Upper lobe of right lung (tissue), 1 donor: ENCODE results near the gene SLC2A13. TPM values are rescaled to one million over a fixed set of nuclear protein-coding genes. Genes with fewer than 3 reads are reported as not detected.

ENCODE experiments used
- ATAC-seq: fragments of 200-7000 bp; cut with Tn5 transposase; one replicate; pipeline ENCODE4 v1.9.1; 2020; ENCODE audit warnings: mild to moderate bottlenecking, moderate library complexity
- DNase-seq: peaks from one replicate; pipeline ENCODE4 v3.0.0-alpha.2; 2020
- H3K27ac ChIP-seq: fragments of 200-600 bp; one replicate; pipeline ENCODE4 v1.8.0; 2022
- H3K27me3 ChIP-seq: fragments of 200-600 bp; one replicate; pipeline ENCODE4 v1.8.0; 2022; ENCODE audit warnings: mild to moderate bottlenecking
- H3K36me3 ChIP-seq: fragments of 200-600 bp; one replicate; pipeline ENCODE4 v1.8.0; 2022
- H3K4me1 ChIP-seq: fragments of 200-600 bp; one replicate; pipeline ENCODE4 v1.8.0; 2022
- H3K4me3 ChIP-seq: fragments of 200-600 bp; one replicate; pipeline ENCODE4 v1.8.0; 2022; ENCODE audit warnings: mild to moderate bottlenecking
- H3K9me3 ChIP-seq: fragments of 200-600 bp; one replicate; pipeline ENCODE4 v1.8.0; 2022
- CTCF ChIP-seq: fragments of 200-600 bp; IDR thresholded peaks from one replicate; pipeline ENCODE4 v1.8.0; 2022; ENCODE audit warnings: antibody characterized with exemption
- intact Hi-C: fragments of 100-400 bp; cut with DNase I; formaldehyde crosslinking; loops from one replicate; pipeline ENCODE4 v1.11.0; 2022
- total RNA-seq: library from RNA; stranded (reverse); fragmentation: NEBNext Ultra II Directional; extraction: Animal tissue kit (Norgen Biotek cat#: 25700); gene quantifications from one replicate; pipeline ENCODE4 v1.2.1, GENCODE V29; 2021
- donor health status: DM: no; HTN: yes; CAD: no; lungs with severe emphysema.

Gene SLC2A13
- total RNA-seq, 1 donor from 2014 or later: 11.3 TPM

- peaks cover under 1% of the 10 kb centered on the region for H3K4me1 ChIP-seq
- no peaks in the 10 kb centered on the region for H3K9me3 ChIP-seq
- no peak overlapping the region for H3K27ac ChIP-seq
- no peak overlapping the region for H3K4me3 ChIP-seq
- no peaks in the 10 kb centered on the region for H3K27me3 ChIP-seq
- intact Hi-C loops: loop anchor here (10.0 kb wide), 1 partner anchor 87 kb away; the partner anchor contains the start of gene SLC2A13
- DNase-seq: no peak
- no peaks in the 10 kb centered on the region for H3K36me3 ChIP-seq
- no peak for TF ChIP-seq CTCF
- no peak for ATAC-seq
Measured at GRCh38 chr12:40017488-40017887, 88.4 kb downstream of the SLC2A13 start.

GRCh38 chr12:40016980-40017379 is 88.9 kb downstream of the SLC2A13 start:
- no peak for TF ChIP-seq CTCF
- H3K4me1 ChIP-seq: peaks cover 6% of the 10 kb centered on the region
- H3K9me3 ChIP-seq: no peaks in the 10 kb centered on the region
- intact Hi-C loops: loop anchor here (10.0 kb wide), 1 partner anchor 88 kb away; the partner anchor contains the start of gene SLC2A13
- ATAC-seq (no peak), DNase-seq (no peak)
- no peaks in the 10 kb centered on the region for H3K36me3 ChIP-seq
- no peaks in the 10 kb centered on the region for H3K27me3 ChIP-seq
- no peak overlapping the region for H3K4me3 ChIP-seq
- no peak overlapping the region for H3K27ac ChIP-seq

- peaks cover 12% of the 10 kb centered on the region for H3K4me1 ChIP-seq
- H3K36me3 ChIP-seq: no peaks in the 10 kb centered on the region
- DNase-seq (no peak), ATAC-seq (no peak)
- intact Hi-C loops: loop anchor here (10.0 kb wide), 1 partner anchor 89 kb away; the partner anchor contains the start of gene SLC2A13
- no peak overlapping the region for H3K4me3 ChIP-seq
- H3K27me3 ChIP-seq: no peaks in the 10 kb centered on the region
- no peaks in the 10 kb centered on the region for H3K9me3 ChIP-seq
- TF ChIP-seq CTCF: no peak
- no peak overlapping the region for H3K27ac ChIP-seq
Measured at GRCh38 chr12:40015881-40016280, 90.0 kb downstream of the SLC2A13 start.

GRCh38 chr12:40015345-40015744 is 90.5 kb downstream of the SLC2A13 start:
- DNase-seq: no peak
- ATAC-seq: no peak
- no peaks in the 10 kb centered on the region for H3K36me3 ChIP-seq
- H3K27ac ChIP-seq: no peak overlapping the region
- intact Hi-C loops: loop anchor here (10.0 kb wide), 1 partner anchor 89 kb away; the partner anchor contains the start of gene SLC2A13
- no peak for TF ChIP-seq CTCF
- H3K4me1 ChIP-seq: peaks cover 12% of the 10 kb centered on the region
- H3K27me3 ChIP-seq: no peaks in the 10 kb centered on the region
- no peaks in the 10 kb centered on the region for H3K9me3 ChIP-seq
- H3K4me3 ChIP-seq: no peak overlapping the region

GRCh38 chr12:40013847-40014246 is 92.0 kb downstream of the SLC2A13 start:
- Histone ChIP-seq H3K4me1 (peaks cover 12% of the 10 kb centered on the region), H3K27ac (no peak overlapping the region), H3K4me3 (no peak overlapping the region), H3K36me3 (no peaks in the 10 kb centered on the region), H3K9me3 (no peaks in the 10 kb centered on the region), H3K27me3 (no peaks in the 10 kb centered on the region)
- DNase-seq (no peak), ATAC-seq (no peak)
- no peak for TF ChIP-seq CTCF
- intact Hi-C loops: loop anchor here (10.0 kb wide), 1 partner anchor 91 kb away; the partner anchor contains the start of gene SLC2A13

GRCh38 chr12:40013292-40013691 is 92.6 kb downstream of the SLC2A13 start:
- ATAC-seq (no peak), DNase-seq (no peak)
- H3K27me3 ChIP-seq: no peaks in the 10 kb centered on the region
- no peak overlapping the region for H3K4me3 ChIP-seq
- no peak overlapping the region for H3K27ac ChIP-seq
- H3K4me1 ChIP-seq: peaks cover 12% of the 10 kb centered on the region
- H3K9me3 ChIP-seq: no peaks in the 10 kb centered on the region
- no peak for TF ChIP-seq CTCF
- intact Hi-C loops: loop anchor here (10.0 kb wide), 1 partner anchor 92 kb away; the partner anchor contains the start of gene SLC2A13
- no peaks in the 10 kb centered on the region for H3K36me3 ChIP-seq
